Endothelial cell of umbilical vein (primary cell): Measurements from ENCODE around the gene KAZN. TPM values are rescaled to one million over a fixed set of nuclear protein-coding genes. Genes with fewer than 3 reads are reported as not detected.

Experiments
- BruUV-seq: library from RNA; stranded (reverse); fragments of 400-500 nt; replicated peaks from 2 replicates; lab custom pipeline; 2021; lab: Mats Ljungman, UMichigan
- CTCF ChIA-PET: fragments of 300-600, 350-600 bp; sonication (Branson Sonifier 250); formaldehyde crosslinking; loops from one replicate; lab custom pipeline; 2021; ENCODE audit warnings: antibody characterized with exemption, inconsistent platforms; lab: Charles Lee
- POLR2A ChIA-PET: fragments of 300-600, 350-600 bp; sonication (Branson Sonifier 250); formaldehyde crosslinking; loops from one replicate; lab custom pipeline; 2021; ENCODE audit warnings: antibody characterized with exemption, inconsistent platforms; lab: Charles Lee
- DNase-seq: peaks from one replicate; pipeline ENCODE4 v3.0.0-alpha.2; 2011; ENCODE audit warnings: low read depth, low spot score
- FAIRE-seq: peaks from 2 replicates; lab custom pipeline; 2011; peaks lifted over from hg19 to GRCh38; lab: Jason Lieb, UNC
- H2AFZ ChIP-seq: 2 replicates; pipeline ENCODE4 v1.6.0; 2012; ENCODE audit warnings: low read depth, low read length, control low read depth, inconsistent platforms
- H3K27ac ChIP-seq: 2 replicates; pipeline ENCODE4 v1.5.1; 2011; ENCODE audit warnings: low read depth, mild to moderate bottlenecking, control low read depth, low read length, moderate library complexity; ENCODE audit not compliant: insufficient read depth
- H3K27me3 ChIP-seq, 2 experiments: 2 replicates each; pipeline versions ENCODE4 v1.6.0 to v1.6.1; 2011; ENCODE audit warnings: low read length in 2 of 2, mixed read lengths in 1 of 2; ENCODE audit not compliant: control insufficient read depth in 2 of 2, insufficient read depth in 2 of 2
- H3K36me3 ChIP-seq, 2 experiments: 2 replicates in 1 of 2; 3 replicates in 1 of 2; pipeline ENCODE4 v1.5.1; 2011; ENCODE audit warnings: low read length in 2 of 2, mild to moderate bottlenecking in 1 of 2, moderate library complexity in 1 of 2; ENCODE audit not compliant: control insufficient read depth in 2 of 2, insufficient read depth in 2 of 2; ENCODE audit errors: extremely low read depth in 1 of 2
- H3K4me1 ChIP-seq: 3 replicates; pipeline ENCODE4 v1.5.1; 2011; ENCODE audit warnings: mild to moderate bottlenecking, low read length; ENCODE audit not compliant: control insufficient read depth, insufficient read depth; ENCODE audit errors: extremely low read depth
- H3K4me2 ChIP-seq: 2 replicates; pipeline ENCODE4 v1.6.1; 2011; ENCODE audit warnings: low read length, control low read depth, mixed read lengths; ENCODE audit not compliant: insufficient read depth
- H3K4me3 ChIP-seq, 3 experiments: fragments of 200-600 bp in 1 of 3; sonication (generic), shearing (Covaris generic) in 1 of 3; replicated peaks in 1 of 3; 2 replicates each; pipeline ENCODE4 v1.5.1; 2011 to 2016; ENCODE audit warnings: control low read depth in 3 of 3, low read length in 3 of 3, mild to moderate bottlenecking in 2 of 3, inconsistent platforms in 1 of 3, low read depth in 1 of 3, moderate library complexity in 1 of 3; ENCODE audit not compliant: insufficient read depth in 1 of 3
- H3K79me2 ChIP-seq: 2 replicates; pipeline ENCODE4 v1.6.0; 2012; ENCODE audit warnings: low read length, inconsistent platforms; ENCODE audit not compliant: control insufficient read depth, insufficient read depth
- H3K9ac ChIP-seq: replicated peaks from 2 replicates; pipeline ENCODE3; 2011; ENCODE audit warnings: low read length, control low read depth; ENCODE audit not compliant: insufficient read depth; ENCODE audit errors: extremely low read depth
- H3K9me1 ChIP-seq: replicated peaks from 3 replicates; pipeline ENCODE4 v1.6.0; 2011; ENCODE audit warnings: mild to moderate bottlenecking, low read length; ENCODE audit not compliant: control insufficient read depth, insufficient read depth; ENCODE audit errors: extremely low read depth
- H3K9me3 ChIP-seq: replicated peaks from 2 replicates; pipeline ENCODE4 v1.5.1; 2012; ENCODE audit warnings: low read length, inconsistent platforms; ENCODE audit not compliant: control insufficient read depth, insufficient read depth
- H4K20me1 ChIP-seq: replicated peaks from 2 replicates; pipeline ENCODE3; 2011; ENCODE audit warnings: mild to moderate bottlenecking, low read length; ENCODE audit not compliant: control insufficient read depth, insufficient read depth; ENCODE audit errors: extremely low read depth
- EZH2 ChIP-seq: IDR thresholded peaks from 2 replicates; pipeline ENCODE4 v1.6.1; 2012; ENCODE audit warnings: borderline replicate concordance, low read depth, mild to moderate bottlenecking, moderate library complexity, low read length, inconsistent platforms; ENCODE audit not compliant: severe bottlenecking
- FOS ChIP-seq: IDR thresholded peaks from 2 replicates; pipeline ENCODE4 v1.6.1; 2011; ENCODE audit warnings: mild to moderate bottlenecking, low read length, moderate library complexity, borderline replicate concordance; ENCODE audit not compliant: insufficient read depth
- GATA2 ChIP-seq: IDR thresholded peaks from 2 replicates; pipeline ENCODE4 v1.7.0; 2011; ENCODE audit warnings: low read depth, mild to moderate bottlenecking, moderate library complexity, mixed read lengths, low read length; ENCODE audit not compliant: insufficient read length, insufficient read depth
- JUN ChIP-seq: IDR thresholded peaks from 2 replicates; pipeline ENCODE4 v1.6.1; 2011; ENCODE audit warnings: borderline replicate concordance, low read depth; ENCODE audit not compliant: insufficient read length, insufficient read depth
- MYC ChIP-seq: IDR thresholded peaks from one replicate; pipeline ENCODE4 v1.6.1; 2011; ENCODE audit warnings: mild to moderate bottlenecking, low read depth, low read length
- POLR2A ChIP-seq: IDR thresholded peaks from 2 replicates; pipeline ENCODE4 v1.6.1; 2012; ENCODE audit warnings: low read depth, mild to moderate bottlenecking, control low read depth, low read length
- POLR2AphosphoS5 ChIP-seq: IDR thresholded peaks from 2 replicates; pipeline ENCODE4 v1.6.1; 2012; ENCODE audit warnings: low read depth, mild to moderate bottlenecking, control low read depth, low read length, moderate library complexity; ENCODE audit not compliant: insufficient read depth
- dilution Hi-C: fragments of 300-500 bp; cut with MboI; formaldehyde crosslinking; loops from one replicate; pipeline ENCODE4 v1.15.0; 2019; ENCODE audit warnings: low sequenced_read_pairs; ENCODE audit not compliant: extremely low pct_ligation_motif_present
- intact Hi-C: fragments of 100-400 bp; cut with micrococcal nuclease; formaldehyde crosslinking; loops from one replicate; pipeline ENCODE4 v1.10.0; 2022
- polyA plus RNA-seq, 4 experiments: library from polyadenylated mRNA; depleted of rRNA in 3 of 4; stranded (reverse) in 3 of 4; unstranded in 1 of 4; fragments of >200 nt; gene quantifications; 2 replicates each; pipeline versions ENCODE4 v1.2.1 to v1.2.3, GENCODE V29; 2011 to 2012; ENCODE audit warnings: missing spikeins in 1 of 4
- total RNA-seq: library from RNA; stranded (reverse); gene quantifications from 2 replicates; pipeline ENCODE4 v1.2.3, GENCODE V29; 2021
- TF ChIP-seq, protein P1 (sequence below): IDR thresholded peaks from 2 replicates; pipeline ENCODE4 v1.6.1; 2011; ENCODE audit not compliant: insufficient read depth, insufficient read length
- TF ChIP-seq, protein P2 (sequence below), 2 donors: IDR thresholded peaks; 1 replicate in 1 of 2; 2 replicates in 1 of 2; pipeline ENCODE4 v1.5.1; 2011; ENCODE audit warnings: low read length in 2 of 2, mild to moderate bottlenecking in 2 of 2, moderate library complexity in 2 of 2, control low read depth in 1 of 2, inconsistent platforms in 1 of 2, low read depth in 1 of 2; ENCODE audit not compliant: insufficient read depth in 1 of 2; ENCODE audit errors: extremely low read depth in 1 of 2

KAZN gene
- total and polyA plus RNA-seq, 2 donors (not counting 3 experiments of a cell fraction or from before 2014, with no cell fraction given), result 1.6 to 5.8 TPM

DNA sequence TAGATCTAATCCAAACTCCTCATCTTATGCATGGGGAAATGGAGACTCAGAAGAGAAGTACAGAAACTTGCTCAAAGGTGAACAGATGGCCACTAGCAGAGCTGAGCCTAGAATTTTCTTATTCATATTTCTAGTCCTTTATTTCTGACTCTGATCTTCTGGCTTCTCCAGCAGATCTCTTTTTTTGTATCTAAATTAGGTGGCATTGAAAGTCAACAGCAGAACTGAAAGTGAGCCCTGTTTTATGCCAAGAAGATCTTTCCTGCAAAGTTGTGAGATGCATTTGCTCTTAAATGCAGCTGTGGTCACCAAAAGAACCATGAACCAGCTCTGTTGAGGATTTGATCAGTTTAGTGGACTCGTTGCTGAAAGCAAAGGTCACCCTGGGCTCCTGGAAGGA is 75.5 kb downstream of the KAZN start:
- FAIRE-seq, result no peak
- DNase-seq, result no peak
- Histone ChIP-seq H3K36me3 (no peaks in the 10 kb centered on the region), H3K9me3 (peaks cover 4% of the 10 kb centered on the region), H3K79me2 (no peaks in the 10 kb centered on the region), H3K27me3 (no peaks in the 10 kb centered on the region), H3K9me1 (no peaks in the 10 kb centered on the region), H3K4me3 (no peak overlapping the region), H3K4me1 (no peaks in the 10 kb centered on the region), H2AFZ (no peak overlapping the region), H3K9ac (no peak overlapping the region), H4K20me1 (no peaks in the 10 kb centered on the region), H3K27ac (no peak overlapping the region), H3K4me2 (no peak overlapping the region)
- BruUV-seq, result no TSS peak
- dilution Hi-C loops, result no loop called here
- TF ChIP-seq FOS (no peak), GATA2 (no peak), POLR2AphosphoS5 (no peak), POLR2A (no peak), EZH2 (no peak), MYC (no peak), JUN (no peak)
- TF ChIP-seq, protein P1, sequence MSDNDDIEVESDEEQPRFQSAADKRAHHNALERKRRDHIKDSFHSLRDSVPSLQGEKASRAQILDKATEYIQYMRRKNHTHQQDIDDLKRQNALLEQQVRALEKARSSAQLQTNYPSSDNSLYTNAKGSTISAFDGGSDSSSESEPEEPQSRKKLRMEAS, result no peak
- TF ChIP-seq, protein P2, sequence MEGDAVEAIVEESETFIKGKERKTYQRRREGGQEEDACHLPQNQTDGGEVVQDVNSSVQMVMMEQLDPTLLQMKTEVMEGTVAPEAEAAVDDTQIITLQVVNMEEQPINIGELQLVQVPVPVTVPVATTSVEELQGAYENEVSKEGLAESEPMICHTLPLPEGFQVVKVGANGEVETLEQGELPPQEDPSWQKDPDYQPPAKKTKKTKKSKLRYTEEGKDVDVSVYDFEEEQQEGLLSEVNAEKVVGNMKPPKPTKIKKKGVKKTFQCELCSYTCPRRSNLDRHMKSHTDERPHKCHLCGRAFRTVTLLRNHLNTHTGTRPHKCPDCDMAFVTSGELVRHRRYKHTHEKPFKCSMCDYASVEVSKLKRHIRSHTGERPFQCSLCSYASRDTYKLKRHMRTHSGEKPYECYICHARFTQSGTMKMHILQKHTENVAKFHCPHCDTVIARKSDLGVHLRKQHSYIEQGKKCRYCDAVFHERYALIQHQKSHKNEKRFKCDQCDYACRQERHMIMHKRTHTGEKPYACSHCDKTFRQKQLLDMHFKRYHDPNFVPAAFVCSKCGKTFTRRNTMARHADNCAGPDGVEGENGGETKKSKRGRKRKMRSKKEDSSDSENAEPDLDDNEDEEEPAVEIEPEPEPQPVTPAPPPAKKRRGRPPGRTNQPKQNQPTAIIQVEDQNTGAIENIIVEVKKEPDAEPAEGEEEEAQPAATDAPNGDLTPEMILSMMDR (IDR thresholded peaks at IDR 0.05; ENCODE audit: extremely low read depth in 1 of 2, insufficient read depth in 1 of 2, low read depth in 1 of 2, low read length in 2 of 2), result no peak
- POLR2A ChIA-PET, result no interaction called here
- CTCF ChIA-PET, result no interaction called here
- intact Hi-C loops, result no loop called here
